Right lobe of liver (tissue), 6 donors: ENCODE measurements around the gene ENTPD8. TPM values are rescaled to one million over a fixed set of nuclear protein-coding genes. Genes with fewer than 3 reads are reported as not detected.
A peak's percentile ranks its signal among the peaks of the same experiment; 100 is the strongest.

Experiments used
- ATAC-seq, 4 donors: fragments of 200-7000 bp; cut with Tn5 transposase; one replicate each; pipeline ENCODE4 v1.9.1; 2020; ENCODE audit warnings: mild to moderate bottlenecking in 4 of 4, moderate library complexity in 4 of 4
- DNase-seq, 3 donors: peaks; one replicate each; pipeline ENCODE4 v3.0.0-alpha.2; 2020
- H3K27ac ChIP-seq, 3 donors: fragments of 200-600 bp; one replicate each; pipeline ENCODE4 v1.8.0; 2022
- H3K27me3 ChIP-seq, 2 donors: fragments of 200-600 bp; one replicate each; pipeline ENCODE4 v1.8.0; 2022
- H3K36me3 ChIP-seq, 4 donors: fragments of 200-600 bp; sonication (generic) in 1 of 4; one replicate each; pipeline versions ENCODE4 v1.5.1 to v1.8.0; 2017 to 2022; ENCODE audit warnings: control low read depth in 1 of 4
- H3K4me1 ChIP-seq, 4 donors: fragments of 200-600 bp; sonication (generic) in 1 of 4; one replicate each; pipeline versions ENCODE4 v1.5.1 to v1.8.0; 2017 to 2022; ENCODE audit warnings: control low read depth in 1 of 4
- H3K4me3 ChIP-seq, 3 donors: fragments of 200-600 bp; one replicate each; pipeline ENCODE4 v1.8.0; 2022
- H3K9me3 ChIP-seq, 4 donors: fragments of 200-600 bp; sonication (generic) in 1 of 4; one replicate each; pipeline versions ENCODE4 v1.5.1 to v1.8.0; 2017 to 2022; ENCODE audit warnings: control low read depth in 1 of 4
- POLR2A ChIP-seq: fragments of 450-650 bp; IDR thresholded peaks from one replicate; pipeline ENCODE4 v1.6.1; 2017; ENCODE audit warnings: antibody characterized with exemption, mild to moderate bottlenecking
- WGBS: methylation state at CpG from one replicate; pipeline ENCODE4 v1.1.6; 2018; ENCODE audit warnings: low coverage, low lambda C conversion rate; ENCODE audit not compliant: insufficient coverage; ENCODE audit errors: missing lambda C conversion rate; 5-methylcytosine and 5-hydroxymethylcytosine counted together
- intact Hi-C, 2 donors: fragments of 100-400 bp; cut with DNase I; formaldehyde crosslinking; loops; one replicate each; pipeline versions ENCODE4 v1.11.2 to v1.14.1; 2022
- total RNA-seq, 6 experiments: library from RNA; depleted of rRNA in 2 of 6; stranded (reverse); fragments of >200 nt in 2 of 6; fragmentation: NEBNext Ultra II Directional in 3 of 6; extraction: Animal tissue kit (Norgen Biotek cat#: 25700) in 3 of 6; gene quantifications; one replicate each; pipeline versions ENCODE4 v1.1.0 to v1.2.4, GENCODE V29; 2016 to 2023
- TF ChIP-seq, protein P1 (sequence below), 4 donors: fragments of 200-600 bp in 3 of 4; fragments of 450-650 bp in 1 of 4; IDR thresholded peaks; one replicate each; pipeline versions ENCODE4 v1.5.1 to v1.8.0; 2016 to 2022; ENCODE audit warnings: antibody characterized with exemption in 4 of 4, mild to moderate bottlenecking in 2 of 4
- donor health status: DM: no; HTN: yes; CAD: no.
- donor health status: DM: no; HTN: no; CAD: no.
- donor health status: DM: no; HTN: no; CAD: no.
- donor health status: DM: no; HTN: yes; CAD: no.
- donor health status: DM: no; HTN: yes; CAD: no.

Gene ENTPD8
- total RNA-seq, 6 experiments from 2014 or later, result 3.3 to 11.5 (median 7.5) TPM

GRCh38 chr9:137444106-137444790 lies 3.1 kb upstream of the ENTPD8 start:
- TF ChIP-seq, protein P1, sequence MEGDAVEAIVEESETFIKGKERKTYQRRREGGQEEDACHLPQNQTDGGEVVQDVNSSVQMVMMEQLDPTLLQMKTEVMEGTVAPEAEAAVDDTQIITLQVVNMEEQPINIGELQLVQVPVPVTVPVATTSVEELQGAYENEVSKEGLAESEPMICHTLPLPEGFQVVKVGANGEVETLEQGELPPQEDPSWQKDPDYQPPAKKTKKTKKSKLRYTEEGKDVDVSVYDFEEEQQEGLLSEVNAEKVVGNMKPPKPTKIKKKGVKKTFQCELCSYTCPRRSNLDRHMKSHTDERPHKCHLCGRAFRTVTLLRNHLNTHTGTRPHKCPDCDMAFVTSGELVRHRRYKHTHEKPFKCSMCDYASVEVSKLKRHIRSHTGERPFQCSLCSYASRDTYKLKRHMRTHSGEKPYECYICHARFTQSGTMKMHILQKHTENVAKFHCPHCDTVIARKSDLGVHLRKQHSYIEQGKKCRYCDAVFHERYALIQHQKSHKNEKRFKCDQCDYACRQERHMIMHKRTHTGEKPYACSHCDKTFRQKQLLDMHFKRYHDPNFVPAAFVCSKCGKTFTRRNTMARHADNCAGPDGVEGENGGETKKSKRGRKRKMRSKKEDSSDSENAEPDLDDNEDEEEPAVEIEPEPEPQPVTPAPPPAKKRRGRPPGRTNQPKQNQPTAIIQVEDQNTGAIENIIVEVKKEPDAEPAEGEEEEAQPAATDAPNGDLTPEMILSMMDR (IDR thresholded peaks at IDR 0.05), result no peak
- TF ChIP-seq POLR2A, result no peak
- Histone ChIP-seq H3K4me1 (peaks cover 0 to 12% (median 2%) of the 10 kb centered on the region in 4 donors), H3K36me3 (peaks cover 0 to under 1% (median 0%) of the 10 kb centered on the region in 4 donors), H3K4me3 (no peak overlapping the region), H3K9me3 (no peaks in the 10 kb centered on the region), H3K27me3 (no peaks in the 10 kb centered on the region), H3K27ac (no peak overlapping the region)
- WGBS, result 78% methylated on average over 9 of the region's 14 CpGs
- intact Hi-C loops, result no loop called here
- ATAC-seq, result no peak
- DNase-seq, result peak in 2 of 3 donors; percentile 9 to 31

GRCh38 chr9:137441935-137442321 lies 771 bp upstream of the ENTPD8 start:
- ATAC-seq (peak in 1 of 4 donors; percentile 1), DNase-seq (no peak)
- H3K27ac ChIP-seq, result peak overlapping the region in 1 of 3 donors; percentile 29
- 12% methylated on average over 5 of the region's 7 CpGs for WGBS
- H3K4me3 ChIP-seq, result peak overlapping the region; percentile 33 to 53 (median 48)
- intact Hi-C loops, result no loop called here
- no peaks in the 10 kb centered on the region for H3K9me3 ChIP-seq
- H3K27me3 ChIP-seq, result no peaks in the 10 kb centered on the region
- TF ChIP-seq POLR2A, result no peak
- TF ChIP-seq, protein P1 (IDR thresholded peaks at IDR 0.05), result no peak
- no peaks in the 10 kb centered on the region for H3K36me3 ChIP-seq
- peaks cover 0 to 12% (median 2%) of the 10 kb centered on the region in 4 donors for H3K4me1 ChIP-seq

- intact Hi-C loops, result no loop called here
- Histone ChIP-seq H3K27ac (no peak overlapping the region), H3K9me3 (no peaks in the 10 kb centered on the region), H3K4me1 (peaks cover 0 to 3% (median 0%) of the 10 kb centered on the region in 4 donors), H3K27me3 (no peaks in the 10 kb centered on the region), H3K36me3 (no peaks in the 10 kb centered on the region), H3K4me3 (no peak overlapping the region)
- TF ChIP-seq, protein P1 (IDR thresholded peaks at IDR 0.05), result no peak
- no peak for TF ChIP-seq POLR2A
- WGBS, result no CpG with 5 or more reads among the region's 18 CpGs
- no peak for ATAC-seq
- DNase-seq, result peak in 2 of 3 donors; percentile 25 to 60
Measured at GRCh38 chr9:137439158-137439714, 1.9 kb downstream of the ENTPD8 start.

GRCh38 chr9:137438591-137439157 lies 2.5 kb downstream of the ENTPD8 start:
- DNase-seq, result peak in 2 of 3 donors; percentile 15 to 46
- ATAC-seq, result no peak
- Histone ChIP-seq H3K4me1 (peaks cover 0 to 3% (median 0%) of the 10 kb centered on the region in 4 donors), H3K27me3 (no peaks in the 10 kb centered on the region), H3K9me3 (no peaks in the 10 kb centered on the region), H3K36me3 (no peaks in the 10 kb centered on the region), H3K4me3 (no peak overlapping the region), H3K27ac (no peak overlapping the region)
- no peak for TF ChIP-seq POLR2A
- TF ChIP-seq, protein P1 (IDR thresholded peaks at IDR 0.05), result no peak
- 47% methylated on average over 2 of the region's 22 CpGs for WGBS
- intact Hi-C loops, result no loop called here
